GM21423 (cell line): ENCODE results near the gene HS3ST4.
A peak's percentile ranks its signal among the peaks of the same experiment; 100 is the strongest.

Experiments
- ATAC-seq: cut with Tn5 transposase; IDR thresholded peaks from one replicate; pipeline ENCODE4 v1.9.1; 2021; ENCODE audit warnings: mild to moderate bottlenecking, moderate library complexity; ENCODE audit not compliant: unreplicated experiment

Gene HS3ST4

GRCh38 chr16:25888868-25889267 is 197.1 kb downstream of the HS3ST4 start:
- no peak for ATAC-seq

- no peak for ATAC-seq
Measured at GRCh38 chr16:25893332-25893731, 201.6 kb downstream of the HS3ST4 start.

- ATAC-seq, result no peak
Measured at GRCh38 chr16:25894093-25894492, 202.3 kb downstream of the HS3ST4 start.

- no peak for ATAC-seq
Measured at GRCh38 chr16:25895380-25895779, 203.6 kb downstream of the HS3ST4 start.

GRCh38 chr16:25896411-25896810 is 204.7 kb downstream of the HS3ST4 start:
- no peak for ATAC-seq

GRCh38 chr16:25897702-25898101 is 205.9 kb downstream of the HS3ST4 start:
- no peak for ATAC-seq

- no peak for ATAC-seq
Measured at GRCh38 chr16:25905810-25906209, 214.1 kb downstream of the HS3ST4 start.

GRCh38 chr16:25910971-25911370 is 219.2 kb downstream of the HS3ST4 start:
- ATAC-seq, result no peak

- no peak for ATAC-seq
Measured at GRCh38 chr16:25912321-25912720, 220.6 kb downstream of the HS3ST4 start.

- ATAC-seq, result no peak
Measured at GRCh38 chr16:25914357-25914962, 222.7 kb downstream of the HS3ST4 start.

GRCh38 chr16:25916037-25916436 is 224.3 kb downstream of the HS3ST4 start:
- no peak for ATAC-seq

GRCh38 chr16:25922438-25922837 is 230.7 kb downstream of the HS3ST4 start:
- ATAC-seq, result no peak

- ATAC-seq, result no peak
Measured at GRCh38 chr16:25925421-25925820, 233.7 kb downstream of the HS3ST4 start.

- ATAC-seq, result no peak
Measured at GRCh38 chr16:25931473-25932035, 239.8 kb downstream of the HS3ST4 start.

- ATAC-seq, result no peak
Measured at GRCh38 chr16:25941800-25942499, 250.2 kb downstream of the HS3ST4 start.

- ATAC-seq, result no peak
Measured at GRCh38 chr16:25950586-25951281, 259.0 kb downstream of the HS3ST4 start.

GRCh38 chr16:25951999-25952398 is 260.2 kb downstream of the HS3ST4 start:
- no peak for ATAC-seq

GRCh38 chr16:25952983-25953382 is 261.2 kb downstream of the HS3ST4 start:
- ATAC-seq, result no peak

- no peak for ATAC-seq
Measured at GRCh38 chr16:25957707-25958106, 265.9 kb downstream of the HS3ST4 start.

GRCh38 chr16:25959221-25959620 is 267.5 kb downstream of the HS3ST4 start:
- ATAC-seq, result no peak

- ATAC-seq, result peak; percentile 94
Measured at GRCh38 chr16:25966172-25967097, 274.7 kb downstream of the HS3ST4 start.
